Sigmoid colon (tissue), 4 donors: Measurements from ENCODE around the gene GRIN2A.

Source experiments
- EP300 ChIP-seq, 4 donors: sonication (generic); formaldehyde crosslinking; IDR thresholded peaks; one replicate each; pipeline ENCODE4 v1.6.1; 2017; ENCODE audit warnings: antibody characterized with exemption in 4 of 4
- POLR2A ChIP-seq, 2 donors: fragments of 450-650 bp; IDR thresholded peaks; one replicate each; pipeline ENCODE4 v1.6.1; 2016; ENCODE audit warnings: antibody characterized with exemption in 2 of 2, mild to moderate bottlenecking in 2 of 2, moderate library complexity in 2 of 2
- TF ChIP-seq, protein P1 (sequence below), 4 experiments: fragments of 450-650 bp in 3 of 4; fragments of 200-600 bp in 1 of 4; IDR thresholded peaks; one replicate each; pipeline ENCODE4 v1.5.1; 2016 to 2019; ENCODE audit warnings: antibody characterized with exemption in 4 of 4, mild to moderate bottlenecking in 3 of 4, moderate library complexity in 2 of 4

DNA sequence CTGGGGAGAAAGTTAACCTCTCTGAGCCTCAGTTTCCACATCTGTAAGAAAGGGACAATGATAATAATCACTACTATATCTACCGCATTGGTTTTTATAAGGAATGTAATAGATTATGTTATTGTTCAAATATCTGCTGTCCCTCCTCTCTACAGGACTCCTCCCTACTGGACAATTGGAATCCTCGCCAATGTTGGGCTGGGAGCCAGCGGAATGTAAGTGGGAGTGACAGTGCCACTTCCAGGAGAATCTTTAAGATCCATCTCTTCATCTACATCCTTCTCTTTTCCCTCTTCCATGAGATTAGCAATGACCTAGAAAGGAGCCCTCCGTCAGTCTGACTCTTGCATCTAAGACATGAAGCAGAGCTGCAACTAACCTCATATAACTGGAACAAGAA lies 95.1 kb downstream of the GRIN2A start:
- TF ChIP-seq, protein P1, sequence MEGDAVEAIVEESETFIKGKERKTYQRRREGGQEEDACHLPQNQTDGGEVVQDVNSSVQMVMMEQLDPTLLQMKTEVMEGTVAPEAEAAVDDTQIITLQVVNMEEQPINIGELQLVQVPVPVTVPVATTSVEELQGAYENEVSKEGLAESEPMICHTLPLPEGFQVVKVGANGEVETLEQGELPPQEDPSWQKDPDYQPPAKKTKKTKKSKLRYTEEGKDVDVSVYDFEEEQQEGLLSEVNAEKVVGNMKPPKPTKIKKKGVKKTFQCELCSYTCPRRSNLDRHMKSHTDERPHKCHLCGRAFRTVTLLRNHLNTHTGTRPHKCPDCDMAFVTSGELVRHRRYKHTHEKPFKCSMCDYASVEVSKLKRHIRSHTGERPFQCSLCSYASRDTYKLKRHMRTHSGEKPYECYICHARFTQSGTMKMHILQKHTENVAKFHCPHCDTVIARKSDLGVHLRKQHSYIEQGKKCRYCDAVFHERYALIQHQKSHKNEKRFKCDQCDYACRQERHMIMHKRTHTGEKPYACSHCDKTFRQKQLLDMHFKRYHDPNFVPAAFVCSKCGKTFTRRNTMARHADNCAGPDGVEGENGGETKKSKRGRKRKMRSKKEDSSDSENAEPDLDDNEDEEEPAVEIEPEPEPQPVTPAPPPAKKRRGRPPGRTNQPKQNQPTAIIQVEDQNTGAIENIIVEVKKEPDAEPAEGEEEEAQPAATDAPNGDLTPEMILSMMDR (IDR thresholded peaks at IDR 0.05), result no peak
- TF ChIP-seq EP300 (IDR thresholded peaks at IDR 0.05), result no peak
- TF ChIP-seq POLR2A (IDR thresholded peaks at IDR 0.05), result no peak
